Measurements from ENCODE around the gene PCDHGB5.
A peak's percentile ranks its signal among the peaks of the same experiment; 100 is the strongest.
"Not testable (repeated sequence)": the region's sequence is repeated elsewhere in the genome, so short reads cannot be mapped to it uniquely, and the experiment has no call there.

PCDHGB5 gene

DNA sequence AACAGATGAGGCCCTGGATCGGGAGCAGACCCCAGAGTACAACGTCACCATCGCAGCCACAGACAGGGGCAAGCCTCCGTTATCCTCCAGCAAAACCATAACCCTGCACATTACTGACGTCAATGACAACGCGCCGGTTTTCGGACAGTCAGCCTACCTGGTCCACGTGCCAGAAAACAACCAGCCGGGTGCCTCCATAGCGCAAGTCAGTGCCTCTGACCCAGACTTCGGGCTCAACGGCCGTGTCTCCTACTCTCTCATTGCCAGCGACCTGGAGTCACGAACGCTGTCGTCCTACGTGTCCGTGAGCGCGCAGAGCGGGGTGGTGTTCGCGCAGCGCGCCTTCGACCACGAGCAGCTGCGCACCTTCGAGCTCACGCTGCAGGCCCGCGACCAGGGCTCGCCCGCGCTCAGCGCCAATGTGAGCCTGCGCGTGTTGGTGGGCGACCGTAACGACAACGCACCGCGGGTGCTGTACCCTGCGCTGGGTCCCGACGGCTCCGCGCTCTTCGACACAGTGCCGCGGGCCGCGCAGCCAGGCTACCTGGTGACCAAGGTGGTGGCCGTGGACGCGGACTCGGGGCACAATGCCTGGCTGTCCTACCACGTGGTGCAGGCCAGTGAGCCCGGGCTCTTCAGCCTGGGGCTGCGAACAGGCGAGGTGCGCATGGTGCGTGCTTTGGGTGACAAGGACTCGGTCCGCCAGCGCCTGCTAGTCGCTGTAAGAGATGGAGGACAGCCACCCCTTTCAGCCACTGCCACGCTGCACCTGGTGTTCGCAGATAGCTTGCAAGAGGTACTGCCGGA lies 21.5 kb downstream of the PCDHGB5 start:
- no peak overlapping the region for H3K4me2 ChIP-seq (ENCODE audit: low read length)
- H3K36me3 ChIP-seq (ENCODE audit: insufficient read depth, low read length) = peaks cover 3% of the 10 kb centered on the region
- no peak overlapping the region for H3K9ac ChIP-seq (ENCODE audit: low read depth, low read length)
- no peaks in the 10 kb centered on the region for H3K4me1 ChIP-seq (ENCODE audit: control insufficient read depth, insufficient read depth, low read length)
- no peaks in the 10 kb centered on the region for H3K27me3 ChIP-seq (ENCODE audit: control insufficient read depth, insufficient read depth, low read length)
- H3K4me3 ChIP-seq (ENCODE audit: low read length) = no peak overlapping the region
- peaks cover 44% of the 10 kb centered on the region for H3K9me3 ChIP-seq (replicated peaks; ENCODE audit: low read length)

GRCh38 chr5:141420855-141421488 lies 23.2 kb downstream of the PCDHGB5 start, which contains the start of gene PCDHGA11:
PCDHGA11 (plus strand) TSS chr5:141421051; CDS start chr5:141421228, 177 bp downstream.
- Histone ChIP-seq H3K27me3 (ENCODE audit: control insufficient read depth, insufficient read depth, low read length) (no peaks in the 10 kb centered on the region), H3K4me2 (ENCODE audit: low read length) (peak within 1 kb of the TSS; percentile 68), H3K4me1 (ENCODE audit: control insufficient read depth, insufficient read depth, low read length) (no peaks in the 10 kb centered on the region), H3K36me3 (ENCODE audit: insufficient read depth, low read length) (no peaks in the 10 kb centered on the region), H3K9me3 (replicated peaks; ENCODE audit: low read length) (peaks cover 40% of the 10 kb centered on the region), H3K4me3 (ENCODE audit: low read length) (peak within 1 kb of the TSS; percentile 61), H3K9ac (ENCODE audit: low read depth, low read length) (peak within 1 kb of the TSS; percentile 25)

DNA sequence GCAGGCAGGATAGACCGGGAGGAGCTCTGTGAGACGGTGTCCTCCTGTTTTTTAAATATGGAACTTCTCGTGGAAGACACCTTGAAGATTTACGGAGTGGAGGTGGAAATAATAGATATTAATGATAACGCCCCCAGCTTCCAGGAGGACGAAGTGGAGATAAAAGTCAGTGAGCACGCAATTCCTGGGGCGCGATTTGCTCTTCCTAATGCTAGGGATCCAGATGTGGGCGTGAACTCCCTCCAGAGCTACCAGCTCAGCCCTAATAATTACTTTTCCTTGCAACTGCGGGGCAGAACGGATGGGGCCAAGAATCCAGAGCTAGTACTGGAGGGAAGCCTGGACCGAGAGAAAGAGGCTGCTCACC lies 23.7 kb downstream of the PCDHGB5 start:
- Histone ChIP-seq H3K4me1 (ENCODE audit: control insufficient read depth, insufficient read depth, low read length) (no peaks in the 10 kb centered on the region), H3K9me3 (replicated peaks; ENCODE audit: low read length) (peaks cover 40% of the 10 kb centered on the region), H3K36me3 (ENCODE audit: insufficient read depth, low read length) (no peaks in the 10 kb centered on the region), H3K27me3 (ENCODE audit: control insufficient read depth, insufficient read depth, low read length) (no peaks in the 10 kb centered on the region), H3K4me2 (ENCODE audit: low read length) (peak overlapping the region; percentile 68), H3K4me3 (ENCODE audit: low read length) (peak overlapping the region; percentile 61), H3K9ac (ENCODE audit: low read depth, low read length) (peak overlapping the region; percentile 25)

DNA sequence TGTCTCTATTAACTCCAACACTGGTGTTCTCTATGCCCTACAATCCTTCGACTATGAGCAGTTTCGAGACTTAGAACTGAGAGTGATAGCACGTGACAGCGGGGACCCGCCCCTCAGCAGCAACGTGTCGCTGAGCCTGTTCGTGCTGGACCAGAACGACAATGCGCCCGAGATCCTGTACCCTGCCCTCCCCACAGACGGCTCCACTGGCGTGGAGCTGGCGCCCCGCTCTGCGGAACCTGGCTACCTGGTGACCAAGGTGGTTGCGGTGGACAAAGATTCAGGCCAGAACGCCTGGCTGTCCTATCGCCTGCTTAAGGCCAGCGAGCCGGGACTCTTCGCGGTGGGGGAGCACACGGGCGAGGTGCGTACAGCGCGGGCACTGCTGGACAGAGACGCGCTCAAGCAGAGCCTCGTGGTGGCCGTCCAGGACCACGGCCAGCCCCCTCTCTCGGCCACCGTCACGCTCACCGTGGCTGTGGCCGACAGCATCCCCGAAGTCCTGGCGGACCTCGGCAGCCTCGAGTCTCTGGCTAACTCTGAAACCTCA lies 25.1 kb downstream of the PCDHGB5 start:
- H3K9ac ChIP-seq (ENCODE audit: low read depth, low read length) = no peak overlapping the region
- H3K36me3 ChIP-seq (ENCODE audit: insufficient read depth, low read length) = no peaks in the 10 kb centered on the region
- H3K27me3 ChIP-seq (ENCODE audit: control insufficient read depth, insufficient read depth, low read length) = no peaks in the 10 kb centered on the region
- no peak overlapping the region for H3K4me3 ChIP-seq (ENCODE audit: low read length)
- no peak overlapping the region for H3K4me2 ChIP-seq (ENCODE audit: low read length)
- no peaks in the 10 kb centered on the region for H3K4me1 ChIP-seq (ENCODE audit: control insufficient read depth, insufficient read depth, low read length)
- peaks cover 53% of the 10 kb centered on the region for H3K9me3 ChIP-seq (replicated peaks; ENCODE audit: low read length)

DNA sequence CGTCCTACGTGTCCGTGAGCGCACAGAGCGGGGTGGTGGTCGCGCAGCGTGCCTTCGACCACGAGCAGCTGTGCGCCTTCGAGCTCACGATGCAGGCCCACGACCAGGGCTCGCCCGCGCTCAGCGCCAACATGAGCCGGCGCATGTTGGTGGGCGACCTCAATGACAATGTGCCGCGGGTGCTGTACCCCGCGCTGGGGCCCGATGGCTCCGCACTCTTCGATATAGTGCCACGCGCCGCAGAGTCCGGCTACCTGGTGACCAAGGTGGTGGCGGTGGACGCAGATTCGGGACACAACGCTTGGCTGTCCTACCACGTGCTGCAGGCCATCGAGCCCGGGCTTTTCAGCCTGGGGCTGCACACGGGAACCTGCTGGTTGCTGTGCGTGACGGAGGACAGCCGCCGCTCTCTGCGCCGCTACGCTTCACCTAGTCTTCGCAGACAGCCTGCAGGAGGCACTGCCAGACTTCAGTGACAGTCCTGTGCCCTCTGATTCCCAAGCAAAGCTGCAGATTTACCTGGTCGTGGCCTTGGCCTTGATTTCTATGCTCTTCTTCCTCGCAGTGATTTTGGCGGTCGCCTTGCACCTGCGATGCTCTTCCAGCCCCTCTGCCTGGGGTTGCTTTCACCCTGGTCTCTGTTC lies 30.2 kb downstream of the PCDHGB5 start:
- no peaks in the 10 kb centered on the region for H3K27me3 ChIP-seq (ENCODE audit: control insufficient read depth, insufficient read depth, low read length)

DNA sequence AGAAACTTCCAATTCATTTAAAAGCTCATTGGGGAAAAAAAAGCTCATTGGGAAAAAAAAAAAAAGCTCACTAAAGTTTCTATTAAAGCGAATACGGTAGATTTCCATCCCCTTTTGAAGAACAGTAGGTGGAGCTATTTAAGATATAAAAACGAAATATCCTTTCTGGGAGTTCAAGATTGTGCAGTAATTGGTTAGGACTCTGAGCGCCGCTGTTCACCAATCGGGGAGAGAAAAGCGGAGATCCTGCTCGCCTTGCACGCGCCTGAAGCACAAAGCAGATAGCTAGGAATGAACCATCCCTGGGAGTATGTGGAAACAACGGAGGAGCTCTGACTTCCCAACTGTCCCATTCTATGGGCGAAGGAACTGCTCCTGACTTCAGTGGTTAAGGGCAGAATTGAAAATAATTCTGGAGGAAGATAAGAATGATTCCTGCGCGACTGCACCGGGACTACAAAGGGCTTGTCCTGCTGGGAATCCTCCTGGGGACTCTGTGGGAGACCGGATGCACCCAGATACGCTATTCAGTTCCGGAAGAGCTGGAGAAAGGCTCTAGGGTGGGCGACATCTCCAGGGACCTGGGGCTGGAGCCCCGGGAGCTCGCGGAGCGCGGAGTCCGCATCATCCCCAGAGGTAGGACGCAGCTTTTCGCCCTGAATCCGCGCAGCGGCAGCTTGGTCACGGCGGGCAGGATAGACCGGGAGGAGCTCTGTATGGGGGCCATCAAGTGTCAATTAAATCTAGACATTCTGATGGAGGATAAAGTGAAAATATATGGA lies 32.8 kb downstream of the PCDHGB5 start, which contains the start of gene PCDHGA12:
PCDHGA12 (plus strand) TSS at position 176 of the 782 bp plus-strand sequence; CDS start at position 429, 253 bp downstream.
- Histone ChIP-seq H3K4me3 (ENCODE audit: low read length) (peak within 1 kb of the TSS; percentile 52), H3K4me2 (ENCODE audit: low read length) (peak within 1 kb of the TSS; percentile 74), H3K9ac (ENCODE audit: low read depth, low read length) (no peak within 1 kb of the TSS), H3K4me1 (ENCODE audit: control insufficient read depth, insufficient read depth, low read length) (no peaks in the 10 kb centered on the region), H3K36me3 (ENCODE audit: insufficient read depth, low read length) (peaks cover 3% of the 10 kb centered on the region), H3K27me3 (ENCODE audit: control insufficient read depth, insufficient read depth, low read length) (no peaks in the 10 kb centered on the region), H3K9me3 (replicated peaks; ENCODE audit: low read length) (peaks cover 34% of the 10 kb centered on the region)

More for the DNA sequence above, 30.2 kb downstream of the PCDHGB5 start:
- H3K9me3 ChIP-seq (replicated peaks; ENCODE audit: low read length) = peaks cover 40% of the 10 kb centered on the region
- H3K9ac ChIP-seq (ENCODE audit: low read depth, low read length) = no peak overlapping the region
- no peak overlapping the region for H3K4me3 ChIP-seq (ENCODE audit: low read length)
- H3K36me3 ChIP-seq (ENCODE audit: insufficient read depth, low read length) = peaks cover 3% of the 10 kb centered on the region
- no peak overlapping the region for H3K4me2 ChIP-seq (ENCODE audit: low read length)
- no peaks in the 10 kb centered on the region for H3K4me1 ChIP-seq (ENCODE audit: control insufficient read depth, insufficient read depth, low read length)

- peaks cover 3% of the 10 kb centered on the region for H3K36me3 ChIP-seq (ENCODE audit: insufficient read depth, low read length)
- H3K9ac ChIP-seq (ENCODE audit: low read depth, low read length) = no peak overlapping the region
- no peaks in the 10 kb centered on the region for H3K4me1 ChIP-seq (ENCODE audit: control insufficient read depth, insufficient read depth, low read length)
- peak overlapping the region; percentile 74 for H3K4me2 ChIP-seq (ENCODE audit: low read length)
- H3K27me3 ChIP-seq (ENCODE audit: control insufficient read depth, insufficient read depth, low read length) = no peaks in the 10 kb centered on the region
- peak overlapping the region; percentile 52 for H3K4me3 ChIP-seq (ENCODE audit: low read length)
- peaks cover 34% of the 10 kb centered on the region for H3K9me3 ChIP-seq (replicated peaks; ENCODE audit: low read length)
Observed at GRCh38 chr5:141431286-141431685, 33.5 kb downstream of the PCDHGB5 start.

DNA sequence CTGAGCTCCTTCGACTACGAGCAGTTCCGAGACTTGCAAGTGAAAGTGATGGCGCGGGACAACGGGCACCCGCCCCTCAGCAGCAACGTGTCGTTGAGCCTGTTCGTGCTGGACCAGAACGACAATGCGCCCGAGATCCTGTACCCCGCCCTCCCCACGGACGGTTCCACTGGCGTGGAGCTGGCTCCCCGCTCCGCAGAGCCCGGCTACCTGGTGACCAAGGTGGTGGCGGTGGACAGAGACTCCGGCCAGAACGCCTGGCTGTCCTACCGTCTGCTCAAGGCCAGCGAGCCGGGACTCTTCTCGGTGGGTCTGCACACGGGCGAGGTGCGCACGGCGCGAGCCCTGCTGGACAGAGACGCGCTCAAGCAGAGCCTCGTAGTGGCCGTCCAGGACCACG lies 34.6 kb downstream of the PCDHGB5 start:
- not testable (repeated sequence) for H3K27me3 ChIP-seq (ENCODE audit: control insufficient read depth, insufficient read depth, low read length); H3K4me3 ChIP-seq (ENCODE audit: low read length); H3K36me3 ChIP-seq (ENCODE audit: insufficient read depth, low read length); H3K4me2 ChIP-seq (ENCODE audit: low read length); H3K9ac ChIP-seq (ENCODE audit: low read depth, low read length); H3K4me1 ChIP-seq (ENCODE audit: control insufficient read depth, insufficient read depth, low read length)
- peaks cover 26% of the 10 kb centered on the region for H3K9me3 ChIP-seq (replicated peaks; ENCODE audit: low read length)

DNA sequence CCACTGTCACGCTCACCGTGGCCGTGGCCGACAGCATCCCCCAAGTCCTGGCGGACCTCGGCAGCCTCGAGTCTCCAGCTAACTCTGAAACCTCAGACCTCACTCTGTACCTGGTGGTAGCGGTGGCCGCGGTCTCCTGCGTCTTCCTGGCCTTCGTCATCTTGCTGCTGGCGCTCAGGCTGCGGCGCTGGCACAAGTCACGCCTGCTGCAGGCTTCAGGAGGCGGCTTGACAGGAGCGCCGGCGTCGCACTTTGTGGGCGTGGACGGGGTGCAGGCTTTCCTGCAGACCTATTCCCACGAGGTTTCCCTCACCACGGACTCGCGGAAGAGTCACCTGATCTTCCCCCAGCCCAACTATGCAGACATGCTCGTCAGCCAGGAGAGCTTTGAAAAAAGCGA lies 35.0 kb downstream of the PCDHGB5 start:
- H3K9ac ChIP-seq (ENCODE audit: low read depth, low read length); H3K27me3 ChIP-seq (ENCODE audit: control insufficient read depth, insufficient read depth, low read length); H3K4me2 ChIP-seq (ENCODE audit: low read length); H3K36me3 ChIP-seq (ENCODE audit: insufficient read depth, low read length); H3K4me3 ChIP-seq (ENCODE audit: low read length); H3K4me1 ChIP-seq (ENCODE audit: control insufficient read depth, insufficient read depth, low read length): not testable (repeated sequence)
- peaks cover 22% of the 10 kb centered on the region for H3K9me3 ChIP-seq (replicated peaks; ENCODE audit: low read length)

GRCh38 chr5:141434006-141434405 lies 36.3 kb downstream of the PCDHGB5 start:
- H3K9me3 ChIP-seq (replicated peaks; ENCODE audit: low read length) = peaks cover 15% of the 10 kb centered on the region
- H3K36me3 ChIP-seq (ENCODE audit: insufficient read depth, low read length) = peaks cover 3% of the 10 kb centered on the region
- no peak overlapping the region for H3K4me2 ChIP-seq (ENCODE audit: low read length)
- no peak overlapping the region for H3K9ac ChIP-seq (ENCODE audit: low read depth, low read length)
- no peaks in the 10 kb centered on the region for H3K27me3 ChIP-seq (ENCODE audit: control insufficient read depth, insufficient read depth, low read length)
- no peak overlapping the region for H3K4me3 ChIP-seq (ENCODE audit: low read length)
- H3K4me1 ChIP-seq (ENCODE audit: control insufficient read depth, insufficient read depth, low read length) = no peaks in the 10 kb centered on the region

DNA sequence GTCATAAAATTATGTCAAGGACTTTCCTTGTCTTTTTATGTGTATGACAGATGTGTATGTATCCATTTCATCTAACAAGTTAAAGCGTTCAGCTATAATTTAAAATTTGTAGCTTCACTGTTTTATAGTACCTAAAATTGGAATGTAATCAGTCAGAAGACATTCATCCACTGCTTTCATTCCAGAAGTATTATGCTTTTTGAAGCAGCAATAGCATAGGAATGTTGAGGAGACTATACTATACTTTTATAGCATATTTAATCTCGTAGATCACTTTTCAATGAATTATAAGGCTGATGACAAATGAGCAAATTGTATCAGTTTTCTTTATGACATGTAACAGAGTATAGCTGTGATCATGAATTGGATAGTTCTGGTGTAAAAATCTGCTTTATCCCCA lies 39.5 kb downstream of the PCDHGB5 start:
- Histone ChIP-seq H3K9me3 (replicated peaks; ENCODE audit: low read length) (peaks cover 5% of the 10 kb centered on the region), H3K4me1 (ENCODE audit: control insufficient read depth, insufficient read depth, low read length) (no peaks in the 10 kb centered on the region), H3K36me3 (ENCODE audit: insufficient read depth, low read length) (no peaks in the 10 kb centered on the region), H3K4me2 (ENCODE audit: low read length) (no peak overlapping the region), H3K27me3 (ENCODE audit: control insufficient read depth, insufficient read depth, low read length) (no peaks in the 10 kb centered on the region), H3K4me3 (ENCODE audit: low read length) (no peak overlapping the region), H3K9ac (ENCODE audit: low read depth, low read length) (no peak overlapping the region)

Measured in skeletal muscle satellite cell (primary cell).